Measurements from ENCODE around the gene LRRC25.

GRCh38 chr19:18441804-18442788 lies 44.7 kb upstream of the LRRC25 start:
- TF ChIP-seq CTCF (IDR thresholded peaks at IDR 0.05): no peak
- no peak for TF ChIP-seq POLR2AphosphoS5 (IDR thresholded peaks at IDR 0.05)
